Fibroblast of pulmonary artery (primary cell): ENCODE data around the gene IGHMBP2.

Source experiments
- DNase-seq: peaks from one replicate; pipeline ENCODE4 v3.0.0-alpha.2; 2010; ENCODE audit warnings: low read depth
- H3K4me3 ChIP-seq: replicated peaks from 2 replicates; pipeline ENCODE4 v1.5.1; 2011; ENCODE audit warnings: low read depth, mild to moderate bottlenecking, control low read depth, low read length, moderate library complexity
- CTCF ChIP-seq: IDR thresholded peaks from 2 replicates; pipeline ENCODE4 v1.5.1; 2011; ENCODE audit warnings: mild to moderate bottlenecking, control low read depth, low read length, inconsistent platforms; ENCODE audit errors: missing control alignments

IGHMBP2 gene

DNA sequence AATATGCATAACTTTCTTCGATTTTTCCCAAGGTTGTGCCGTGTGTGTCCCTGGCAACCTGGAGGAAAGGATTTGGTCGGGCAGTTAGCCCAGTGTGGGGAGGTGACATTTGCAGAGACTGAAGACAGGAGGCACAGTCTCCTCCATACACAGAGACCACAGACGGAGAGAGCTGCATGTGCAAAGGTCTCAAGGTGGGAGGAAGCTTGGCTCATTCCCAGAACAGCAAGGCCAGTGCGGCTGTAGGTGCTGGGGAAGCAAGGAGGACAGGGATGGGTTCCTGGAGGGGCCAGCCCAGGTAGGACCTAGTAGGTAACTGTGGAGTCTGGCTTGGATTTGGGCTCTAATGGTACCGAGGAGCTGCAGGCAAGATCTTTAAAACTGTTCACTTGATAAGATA is 41.3 kb upstream of the IGHMBP2 start:
- no peak for DNase-seq
- no peak overlapping the region for H3K4me3 ChIP-seq
- no peak for TF ChIP-seq CTCF

DNA sequence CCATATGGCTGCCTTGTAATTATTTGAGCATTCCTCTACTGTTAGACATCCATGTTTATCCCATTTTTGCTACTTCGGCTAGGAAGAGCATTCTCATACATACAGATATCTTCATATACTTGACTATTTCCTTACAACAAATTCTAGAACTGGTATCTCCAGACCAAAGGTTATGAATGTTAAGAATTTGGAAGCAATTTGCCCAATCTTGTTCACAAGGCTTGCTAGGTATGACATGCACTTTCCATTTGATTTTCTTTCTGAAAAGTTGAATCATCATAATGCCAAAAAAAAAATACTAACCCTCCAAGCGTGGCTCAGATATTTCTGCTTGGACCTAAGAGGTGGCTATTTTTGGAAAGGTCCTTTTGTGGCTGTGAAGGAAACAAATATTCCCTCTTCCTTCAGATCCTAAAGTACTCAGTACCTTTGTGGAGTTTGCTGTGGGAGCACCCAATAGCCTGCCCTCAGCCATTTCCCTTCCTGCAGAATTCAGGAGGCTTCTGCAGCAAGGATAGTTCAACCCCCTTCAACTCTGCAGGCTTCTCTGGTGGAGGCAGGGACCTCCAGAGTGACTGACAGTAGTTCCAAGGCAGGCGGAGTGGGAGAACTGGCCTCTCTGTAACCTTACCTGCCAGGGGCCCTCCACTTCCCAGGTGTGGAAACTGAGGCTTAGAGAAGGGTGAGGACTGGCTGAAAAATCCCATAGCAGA is 40.0 kb upstream of the IGHMBP2 start:
- no peak overlapping the region for H3K4me3 ChIP-seq
- no peak for DNase-seq
- TF ChIP-seq CTCF: no peak

DNA sequence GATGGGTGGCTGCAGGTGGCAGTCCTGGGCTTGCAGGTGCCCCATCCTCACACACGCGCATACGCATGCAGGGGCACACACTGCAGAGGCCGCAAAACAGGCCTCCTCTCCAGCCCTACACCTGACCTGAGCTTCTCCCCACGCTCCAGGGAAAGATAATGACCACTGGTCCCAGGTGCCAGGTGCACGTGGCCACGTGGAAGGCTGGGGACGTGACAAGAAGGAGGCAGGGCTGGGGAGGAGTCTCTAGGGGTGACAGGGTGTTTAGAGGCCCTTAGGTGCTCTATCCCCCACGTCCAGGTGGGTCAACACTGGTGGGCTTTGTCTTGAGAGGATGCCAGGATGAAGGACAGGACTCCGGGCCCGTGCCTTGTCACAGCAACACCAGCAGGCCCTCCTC is 38.5 kb upstream of the IGHMBP2 start:
- DNase-seq: no peak
- no peak overlapping the region for H3K4me3 ChIP-seq
- no peak for TF ChIP-seq CTCF

GRCh38 chr11:68867066-68867465 is 36.6 kb upstream of the IGHMBP2 start:
- no peak for DNase-seq
- H3K4me3 ChIP-seq: no peak overlapping the region

DNA sequence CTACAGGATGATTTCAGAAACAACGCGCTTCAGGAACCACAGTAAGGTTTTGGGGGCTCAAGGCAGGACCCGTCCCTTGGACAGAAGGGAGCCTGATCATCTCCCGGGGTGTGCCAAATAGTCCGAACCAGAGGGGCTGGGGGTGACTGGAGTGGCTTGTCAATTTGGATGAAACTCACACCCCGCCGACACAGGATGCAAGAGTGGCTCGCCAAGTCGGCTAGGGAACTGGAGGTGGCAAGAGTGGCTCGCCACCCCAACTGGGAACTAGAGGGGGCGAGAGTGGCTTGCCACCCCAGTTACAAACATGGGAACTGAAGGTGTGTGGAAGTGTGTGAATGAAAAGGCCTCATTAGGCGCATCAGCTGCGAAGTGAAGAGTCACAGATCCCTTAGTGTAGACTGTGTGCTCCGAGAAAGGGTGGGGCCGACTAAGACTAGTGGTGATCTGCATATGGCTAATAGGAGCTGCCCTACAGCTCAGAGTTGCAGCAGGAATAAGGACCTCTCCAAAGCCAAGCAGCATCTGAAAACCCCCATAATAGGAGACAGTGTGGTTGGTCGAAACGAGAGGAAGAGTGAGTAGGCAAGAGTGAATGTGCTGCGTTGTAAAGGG is 35.4 kb upstream of the IGHMBP2 start:
- H3K4me3 ChIP-seq: no peak overlapping the region
- TF ChIP-seq CTCF: no peak
- no peak for DNase-seq

More at GRCh38 chr11:68867066-68867465, 36.6 kb upstream of the IGHMBP2 start:
- no peak for TF ChIP-seq CTCF

- peak; percentile 10 for TF ChIP-seq CTCF
- no peak for DNase-seq
- peak overlapping the region; percentile 53 for H3K4me3 ChIP-seq
Observed at GRCh38 chr11:68870470-68870869, 33.2 kb upstream of the IGHMBP2 start.
